ENCODE measurements around the gene AP1AR. TPM values are rescaled to one million over a fixed set of nuclear protein-coding genes. Genes with fewer than 3 reads are reported as not detected.

Gene AP1AR
- total RNA-seq, 1 experiment from 2014 or later: 22.4 TPM

GRCh38 chr4:112214390-112215264, 17.0 kb upstream of the AP1AR start (continued):
- TF ChIP-seq ATF6 (CRISPR knock-in tag; IDR thresholded peaks at IDR 0.05) (no peak), USF1 (CRISPR knock-in tag; IDR thresholded peaks at IDR 0.05) (no peak), GRHL2 (CRISPR knock-in tag; IDR thresholded peaks at IDR 0.05; ENCODE audit: insufficient replicate concordance, severe bottlenecking) (no peak), ZNF425 (CRISPR knock-in tag; conservative IDR thresholded peaks at IDR 0.05) (no peak), MYBL2 (CRISPR knock-in tag; IDR thresholded peaks at IDR 0.05) (no peak), GABPB1 (CRISPR knock-in tag; IDR thresholded peaks at IDR 0.05) (no peak)

GRCh38 chr4:112219826-112220366, 11.7 kb upstream of the AP1AR start:
- Mint-ChIP-seq H3K9me3 (peaks cover 21% of the 10 kb centered on the region), H3K36me3 (peaks cover 10% of the 10 kb centered on the region), H3K4me3 (no peak overlapping the region), H3K27me3 (ENCODE audit: low read depth) (no peaks in the 10 kb centered on the region), H3K27ac (no peak overlapping the region), H3K4me1 (no peaks in the 10 kb centered on the region)
- ChIA-PET POLR2A (no interaction called here), CTCF (interaction anchor here (0.6 to 1.1 kb wide), 2 partner anchors 14 to 31 kb away, joined by 3 read pairs; no protein-coding TSS in a partner anchor)
- ATAC-seq: no peak
- DNase-seq (ENCODE audit: low spot score): no peak
- TF ChIP-seq CREM (CRISPR knock-in tag; IDR thresholded peaks at IDR 0.05) (no peak), EMX1 (CRISPR knock-in tag; IDR thresholded peaks at IDR 0.05) (no peak), ZNF281 (CRISPR knock-in tag; IDR thresholded peaks at IDR 0.05) (no peak), RELA (CRISPR knock-in tag; IDR thresholded peaks at IDR 0.05; ENCODE audit: borderline replicate concordance) (no peak), ZNF138 (CRISPR knock-in tag; conservative IDR thresholded peaks at IDR 0.05) (no peak), FOXJ3 (CRISPR knock-in tag; IDR thresholded peaks at IDR 0.05; ENCODE audit: borderline replicate concordance) (no peak), ZNF512 (CRISPR knock-in tag; IDR thresholded peaks at IDR 0.05; ENCODE audit: borderline replicate concordance) (no peak), MLX (CRISPR knock-in tag; IDR thresholded peaks at IDR 0.05) (no peak), HMGA2 (CRISPR knock-in tag; IDR thresholded peaks at IDR 0.05) (no peak), CDX4 (CRISPR knock-in tag; IDR thresholded peaks at IDR 0.05; ENCODE audit: borderline replicate concordance) (no peak), ZNF423 (CRISPR knock-in tag; IDR thresholded peaks at IDR 0.05) (no peak), TCF7 (CRISPR knock-in tag; IDR thresholded peaks at IDR 0.05; ENCODE audit: low read depth) (no peak), ATF1 (CRISPR knock-in tag; IDR thresholded peaks at IDR 0.05) (no peak), CBFB (CRISPR knock-in tag; IDR thresholded peaks at IDR 0.05; ENCODE audit: low read depth) (no peak), ZNF232 (CRISPR knock-in tag; IDR thresholded peaks at IDR 0.05) (no peak), ESRRA (CRISPR knock-in tag; IDR thresholded peaks at IDR 0.05; ENCODE audit: borderline replicate concordance) (no peak)

Measured in WTC11 (cell line).